Measurements from ENCODE around the gene COX4I2.

Gene COX4I2

GRCh38 chr20:31671324-31671723, 33.6 kb downstream of the COX4I2 start:
- no peak for TF ChIP-seq CTCF (conservative IDR thresholded peaks at IDR 0.05)
- no peak overlapping the region for H3K27ac ChIP-seq

- no peak for TF ChIP-seq CTCF (conservative IDR thresholded peaks at IDR 0.05)
- no peak overlapping the region for H3K27ac ChIP-seq
These were observed 35.7 kb downstream of the COX4I2 start for GRCh38 chr20:31673435-31673834.

- no peak overlapping the region for H3K27ac ChIP-seq
These were observed 36.3 kb downstream of the COX4I2 start for GRCh38 chr20:31673943-31674463.

GRCh38 chr20:31674895-31675827, 37.4 kb downstream of the COX4I2 start:
- no peak for TF ChIP-seq CTCF (conservative IDR thresholded peaks at IDR 0.05)
- H3K27ac ChIP-seq, result peak overlapping the region; percentile 88

More at GRCh38 chr20:31673943-31674463, 36.3 kb downstream of the COX4I2 start:
- no peak for TF ChIP-seq CTCF (conservative IDR thresholded peaks at IDR 0.05)

GRCh38 chr20:31675828-31676608, 38.3 kb downstream of the COX4I2 start:
- H3K27ac ChIP-seq, result peak overlapping the region; percentile 88
- no peak for TF ChIP-seq CTCF (conservative IDR thresholded peaks at IDR 0.05)

- TF ChIP-seq CTCF (conservative IDR thresholded peaks at IDR 0.05), result no peak
- peak overlapping the region; percentile 88; the same call in 1 of the 2 replicates for H3K27ac ChIP-seq
These were observed 38.9 kb downstream of the COX4I2 start for GRCh38 chr20:31676609-31676989.
